ENCODE data around the gene SRSF7. TPM values are rescaled to one million over a fixed set of nuclear protein-coding genes. Genes with fewer than 3 reads are reported as not detected.

The SRSF7 gene
- polyA plus RNA-seq, 1 experiment, result 238 TPM

DNA sequence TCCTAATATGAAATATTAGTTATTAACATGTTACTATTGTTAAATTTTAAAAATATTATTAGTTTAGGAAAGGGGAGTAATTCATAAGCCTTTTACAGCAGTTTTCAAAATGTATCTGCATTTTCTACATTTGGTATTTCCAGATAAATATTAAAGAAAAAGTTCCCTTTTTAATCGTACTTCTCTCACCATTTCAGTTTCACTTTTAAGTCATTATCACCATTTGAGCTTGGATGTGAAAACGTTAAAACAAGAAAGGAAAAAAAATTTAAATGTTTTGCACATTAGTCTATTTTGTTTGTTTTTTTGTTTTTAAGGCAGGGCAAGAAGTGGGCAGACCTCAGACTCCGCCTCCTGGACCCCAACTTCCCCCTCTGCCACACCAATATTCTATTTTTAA is 3.3 kb upstream of the SRSF7 start:
- Histone ChIP-seq H3K9me3 (ENCODE audit: control insufficient read depth, insufficient read depth, low read length) (no peaks in the 10 kb centered on the region; the same call in 1 of the 2 replicates), H3K4me3 (ENCODE audit: low read depth, low read length) (no peak overlapping the region), H3K27ac (ENCODE audit: low read depth, low read length) (no peak overlapping the region), H3K27me3 (ENCODE audit: control insufficient read depth, insufficient read depth, low read length) (no peaks in the 10 kb centered on the region)
- TF ChIP-seq, protein P1, sequence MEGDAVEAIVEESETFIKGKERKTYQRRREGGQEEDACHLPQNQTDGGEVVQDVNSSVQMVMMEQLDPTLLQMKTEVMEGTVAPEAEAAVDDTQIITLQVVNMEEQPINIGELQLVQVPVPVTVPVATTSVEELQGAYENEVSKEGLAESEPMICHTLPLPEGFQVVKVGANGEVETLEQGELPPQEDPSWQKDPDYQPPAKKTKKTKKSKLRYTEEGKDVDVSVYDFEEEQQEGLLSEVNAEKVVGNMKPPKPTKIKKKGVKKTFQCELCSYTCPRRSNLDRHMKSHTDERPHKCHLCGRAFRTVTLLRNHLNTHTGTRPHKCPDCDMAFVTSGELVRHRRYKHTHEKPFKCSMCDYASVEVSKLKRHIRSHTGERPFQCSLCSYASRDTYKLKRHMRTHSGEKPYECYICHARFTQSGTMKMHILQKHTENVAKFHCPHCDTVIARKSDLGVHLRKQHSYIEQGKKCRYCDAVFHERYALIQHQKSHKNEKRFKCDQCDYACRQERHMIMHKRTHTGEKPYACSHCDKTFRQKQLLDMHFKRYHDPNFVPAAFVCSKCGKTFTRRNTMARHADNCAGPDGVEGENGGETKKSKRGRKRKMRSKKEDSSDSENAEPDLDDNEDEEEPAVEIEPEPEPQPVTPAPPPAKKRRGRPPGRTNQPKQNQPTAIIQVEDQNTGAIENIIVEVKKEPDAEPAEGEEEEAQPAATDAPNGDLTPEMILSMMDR (IDR thresholded peaks at IDR 0.05; ENCODE audit: low read depth, low read length), result no peak
- DNase-seq (ENCODE audit: low read depth, low spot score), result no peak
- ChIA-PET POLR2A (interaction anchor here (0.6 kb wide), 1 partner anchor 11 kb away, joined by 3 read pairs; no protein-coding TSS in a partner anchor), CTCF (no interaction called here)

DNA sequence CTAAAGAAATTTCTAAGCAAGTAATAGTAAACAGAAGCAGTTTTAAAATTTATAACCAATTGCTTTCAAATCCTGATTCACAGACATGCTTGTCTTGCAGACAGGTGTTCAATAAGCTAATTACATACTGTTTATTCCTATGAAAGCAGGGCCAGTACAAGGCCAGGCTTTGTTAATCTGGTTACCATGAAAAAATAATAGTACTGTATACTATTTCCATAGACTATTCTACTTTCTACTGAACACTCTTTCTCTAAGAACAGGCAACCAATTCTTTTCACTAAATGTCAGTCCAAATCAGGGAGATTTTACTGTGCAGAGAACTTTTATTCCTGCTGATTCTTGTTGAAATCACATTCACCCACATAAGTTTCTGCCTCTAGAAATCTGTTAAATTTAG is 2.9 kb upstream of the SRSF7 start:
- Histone ChIP-seq H3K27ac (ENCODE audit: low read depth, low read length) (no peak overlapping the region), H3K9me3 (ENCODE audit: control insufficient read depth, insufficient read depth, low read length) (no peaks in the 10 kb centered on the region; the same call in 1 of the 2 replicates), H3K4me3 (ENCODE audit: low read depth, low read length) (no peak overlapping the region), H3K27me3 (ENCODE audit: control insufficient read depth, insufficient read depth, low read length) (no peaks in the 10 kb centered on the region)
- TF ChIP-seq, protein P1 (IDR thresholded peaks at IDR 0.05; ENCODE audit: low read depth, low read length), result no peak
- POLR2A ChIA-PET, result interaction anchor here (0.6 kb wide), 1 partner anchor 10 kb away, joined by 3 read pairs; no protein-coding TSS in a partner anchor
- DNase-seq (ENCODE audit: low read depth, low spot score), result no peak
- CTCF ChIA-PET, result no interaction called here

DNA sequence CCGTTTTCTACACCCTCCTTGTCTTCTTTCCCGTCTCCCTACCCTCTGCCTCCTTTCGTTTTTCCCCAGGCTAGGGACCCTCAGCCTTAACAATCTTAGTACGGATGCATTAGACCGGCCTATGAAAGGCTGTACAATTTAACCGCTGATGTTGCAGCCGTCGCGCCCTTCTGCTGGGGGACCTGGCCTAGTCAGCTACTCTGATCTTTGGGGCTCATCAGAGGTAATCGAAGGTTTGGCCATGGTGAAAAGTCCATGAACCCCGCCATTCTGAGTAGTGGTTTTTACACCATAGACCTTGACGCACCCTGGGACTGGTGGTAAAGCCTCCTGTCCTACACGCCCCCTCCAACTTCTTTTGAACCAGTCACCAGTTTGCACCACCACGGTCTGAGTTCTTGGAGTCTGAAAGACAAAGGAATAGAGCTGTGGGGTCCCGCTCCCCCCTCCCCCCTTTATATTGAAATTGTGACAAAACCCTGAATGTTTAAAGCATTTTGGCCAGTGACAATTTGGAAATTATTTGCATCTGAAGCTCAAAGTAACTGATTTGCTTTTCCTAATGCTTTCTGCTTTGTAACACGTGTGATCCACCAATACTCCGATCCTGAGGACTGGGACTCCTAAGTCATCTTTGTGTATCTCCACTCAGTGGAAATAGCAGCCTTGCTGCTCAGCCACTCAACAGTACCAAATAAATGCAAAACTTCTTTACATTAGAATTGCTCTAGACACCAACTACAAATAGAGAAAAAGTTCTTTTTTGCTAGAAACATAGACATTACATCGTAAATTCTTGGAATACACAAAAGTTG is 642 bp upstream of the SRSF7 start:
- no peaks in the 10 kb centered on the region; the same call in 1 of the 2 replicates for H3K9me3 ChIP-seq (ENCODE audit: control insufficient read depth, insufficient read depth, low read length)
- peak overlapping the region; percentile 63 for H3K4me3 ChIP-seq (ENCODE audit: low read depth, low read length)
- peak overlapping the region; percentile 85 for H3K27ac ChIP-seq (ENCODE audit: low read depth, low read length)
- ChIA-PET POLR2A (interaction anchor here (0.6 to 2.5 kb wide), 92 partner anchors 10 to 1356 kb away, joined by 3 to 44 read pairs (median 6); partner anchors contain the start of genes ATL2, DHX57, GALM and GEMIN6), CTCF (interaction anchor here (0.6 to 0.8 kb wide), 2 partner anchors 10 to 77 kb away, joined by 3 read pairs; no protein-coding TSS in a partner anchor)
- TF ChIP-seq, protein P1 (IDR thresholded peaks at IDR 0.05; ENCODE audit: low read depth, low read length), result no peak
- no peak for DNase-seq (ENCODE audit: low read depth, low spot score)
- no peaks in the 10 kb centered on the region for H3K27me3 ChIP-seq (ENCODE audit: control insufficient read depth, insufficient read depth, low read length)

DNA sequence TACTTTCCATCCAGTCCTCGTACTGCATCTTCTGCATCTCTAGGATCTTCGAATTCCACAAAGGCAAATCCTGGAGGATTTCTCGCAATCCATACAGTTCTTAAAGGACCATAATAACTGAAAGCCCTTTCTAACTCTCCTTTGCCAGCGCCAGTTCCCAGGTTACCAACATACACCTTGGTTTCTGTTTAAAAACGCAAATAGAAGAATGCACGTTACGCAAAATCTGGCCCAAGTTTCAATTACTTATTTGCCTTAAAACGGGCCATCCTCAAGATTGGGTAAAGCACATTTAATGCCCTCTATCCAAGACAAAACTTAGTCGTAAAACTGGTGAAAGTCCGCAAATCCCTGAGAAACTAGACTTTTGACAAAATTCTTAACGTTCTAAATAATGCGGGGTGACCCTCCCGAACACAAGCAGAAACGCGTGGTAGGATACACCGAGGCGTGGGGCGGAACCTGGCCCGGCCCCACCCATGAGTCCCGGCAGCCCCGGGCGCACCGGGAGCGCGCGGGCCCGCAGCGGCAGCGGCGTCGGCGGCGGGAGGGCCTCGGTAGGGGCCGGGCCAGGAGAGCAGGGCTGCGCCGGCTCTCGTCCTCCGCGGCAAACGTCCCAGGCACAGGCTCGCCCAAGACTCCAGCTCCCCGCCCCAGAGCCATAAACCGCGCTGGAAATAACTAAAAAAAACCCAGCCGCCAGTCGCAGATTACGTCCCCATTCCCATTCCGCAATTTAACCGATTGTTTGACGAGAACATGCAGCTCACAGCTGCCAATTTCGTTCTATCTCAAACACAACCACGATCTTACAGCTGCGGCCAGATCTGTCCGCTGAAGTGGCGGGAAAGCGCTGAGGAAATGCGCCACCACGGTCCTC is 910 bp downstream of the SRSF7 start:
- CTCF ChIA-PET, result no interaction called here
- POLR2A ChIA-PET, result interaction anchor here (0.6 to 2.5 kb wide), 29 partner anchors 8 to 479 kb away, joined by 3 to 44 read pairs (median 9); partner anchors contain the start of genes GALM, GEMIN6 and HNRNPLL
- H3K27ac ChIP-seq (ENCODE audit: low read depth, low read length), result peak overlapping the region; percentile 85
- TF ChIP-seq, protein P1 (IDR thresholded peaks at IDR 0.05; ENCODE audit: low read depth, low read length), result no peak
- H3K27me3 ChIP-seq (ENCODE audit: control insufficient read depth, insufficient read depth, low read length), result no peaks in the 10 kb centered on the region
- no peak for DNase-seq (ENCODE audit: low read depth, low spot score)
- H3K9me3 ChIP-seq (ENCODE audit: control insufficient read depth, insufficient read depth, low read length), result no peaks in the 10 kb centered on the region; the same call in 1 of the 2 replicates
- peak overlapping the region; percentile 100 for H3K4me3 ChIP-seq (ENCODE audit: low read depth, low read length)
